ENCODE results near the gene PHLDB1. TPM values are rescaled to one million over a fixed set of nuclear protein-coding genes. Genes with fewer than 3 reads are reported as not detected.
A peak's percentile ranks its signal among the peaks of the same experiment; 100 is the strongest.

Gene PHLDB1
- total RNA-seq, 2 donors from 2014 or later: 60.1 to 88.6 TPM

DNA sequence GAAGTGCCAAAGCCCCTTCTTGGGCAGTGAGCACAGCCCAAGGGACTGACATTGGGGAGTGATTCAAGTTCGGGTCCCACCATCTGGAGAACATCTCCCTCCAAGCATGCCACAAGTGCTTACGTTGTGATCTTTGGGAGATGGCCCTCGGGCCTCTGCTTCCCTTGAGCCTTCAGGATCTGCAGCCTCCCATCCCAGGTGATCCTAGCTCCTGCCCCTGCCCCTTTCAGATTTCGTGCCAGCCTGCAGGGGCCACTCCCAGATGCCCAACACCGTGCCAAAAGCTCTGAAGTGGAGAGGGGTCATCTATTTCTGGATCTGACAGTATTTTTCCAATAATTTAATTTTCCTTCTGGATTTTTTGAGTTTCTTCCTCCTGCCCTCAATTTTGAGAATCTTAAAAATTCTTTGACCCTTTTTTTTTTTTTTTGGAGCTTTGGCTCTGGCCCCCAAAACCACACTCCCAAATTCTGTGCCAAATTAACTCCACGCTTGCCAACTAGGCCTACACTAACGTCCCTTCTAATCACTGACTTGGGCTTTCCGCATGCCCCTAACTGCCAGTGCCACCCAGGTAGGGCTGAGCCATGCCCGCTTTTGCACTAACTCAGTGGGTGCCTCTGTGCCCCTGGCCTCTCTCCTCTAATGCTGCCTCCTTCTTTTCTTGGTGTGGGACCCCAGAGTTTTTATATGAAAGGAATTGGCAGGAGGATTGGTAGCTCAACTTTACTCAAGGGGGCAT lies 25.3 kb downstream of the PHLDB1 start:
- TF ChIP-seq, protein P1, sequence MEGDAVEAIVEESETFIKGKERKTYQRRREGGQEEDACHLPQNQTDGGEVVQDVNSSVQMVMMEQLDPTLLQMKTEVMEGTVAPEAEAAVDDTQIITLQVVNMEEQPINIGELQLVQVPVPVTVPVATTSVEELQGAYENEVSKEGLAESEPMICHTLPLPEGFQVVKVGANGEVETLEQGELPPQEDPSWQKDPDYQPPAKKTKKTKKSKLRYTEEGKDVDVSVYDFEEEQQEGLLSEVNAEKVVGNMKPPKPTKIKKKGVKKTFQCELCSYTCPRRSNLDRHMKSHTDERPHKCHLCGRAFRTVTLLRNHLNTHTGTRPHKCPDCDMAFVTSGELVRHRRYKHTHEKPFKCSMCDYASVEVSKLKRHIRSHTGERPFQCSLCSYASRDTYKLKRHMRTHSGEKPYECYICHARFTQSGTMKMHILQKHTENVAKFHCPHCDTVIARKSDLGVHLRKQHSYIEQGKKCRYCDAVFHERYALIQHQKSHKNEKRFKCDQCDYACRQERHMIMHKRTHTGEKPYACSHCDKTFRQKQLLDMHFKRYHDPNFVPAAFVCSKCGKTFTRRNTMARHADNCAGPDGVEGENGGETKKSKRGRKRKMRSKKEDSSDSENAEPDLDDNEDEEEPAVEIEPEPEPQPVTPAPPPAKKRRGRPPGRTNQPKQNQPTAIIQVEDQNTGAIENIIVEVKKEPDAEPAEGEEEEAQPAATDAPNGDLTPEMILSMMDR (IDR thresholded peaks at IDR 0.05): no peak
- DNase-seq: no peak
- no peak overlapping the region for H3K4me3 ChIP-seq
- H3K9me3 ChIP-seq: no peaks in the 10 kb centered on the region
- no peaks in the 10 kb centered on the region for H3K27me3 ChIP-seq
- H3K9ac ChIP-seq (ENCODE audit: low read depth in 2 of 2, low read length in 2 of 2): no peak overlapping the region
- peaks cover 19% of the 10 kb centered on the region for H3K4me1 ChIP-seq
- intact Hi-C loops (cut with DNase I): no loop called here
- H3K36me3 ChIP-seq: no peaks in the 10 kb centered on the region
- no peak overlapping the region for H3K27ac ChIP-seq

DNA sequence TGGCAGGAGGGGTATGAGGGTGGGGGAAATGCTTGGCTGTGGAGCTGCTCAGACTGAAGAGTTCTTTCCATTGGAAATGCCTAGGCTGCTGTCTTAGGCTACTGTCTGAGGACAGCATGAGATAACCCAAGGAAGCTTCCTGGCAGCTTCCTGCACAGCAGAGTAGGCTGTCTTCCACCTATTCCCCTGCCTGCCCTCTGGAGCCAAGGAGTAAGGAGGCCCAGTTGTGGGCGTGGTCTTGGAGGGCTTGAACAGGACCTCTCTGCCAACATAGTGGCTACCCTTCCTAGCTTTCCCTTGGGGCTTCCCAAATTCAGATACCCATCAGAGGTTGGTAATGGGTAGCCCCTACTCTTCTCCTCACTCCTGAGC lies 25.9 kb downstream of the PHLDB1 start:
- H3K27me3 ChIP-seq: no peaks in the 10 kb centered on the region
- no peaks in the 10 kb centered on the region for H3K36me3 ChIP-seq
- no peak overlapping the region for H3K27ac ChIP-seq
- peaks cover 19% of the 10 kb centered on the region for H3K4me1 ChIP-seq
- H3K9ac ChIP-seq (ENCODE audit: low read depth in 2 of 2, low read length in 2 of 2): peak overlapping the region in 1 of 2 donors; percentile 48
- H3K4me3 ChIP-seq: no peak overlapping the region
- no peaks in the 10 kb centered on the region for H3K9me3 ChIP-seq
- intact Hi-C loops (cut with DNase I): no loop called here
- no peak for DNase-seq
- TF ChIP-seq, protein P1 (IDR thresholded peaks at IDR 0.05): no peak

DNA sequence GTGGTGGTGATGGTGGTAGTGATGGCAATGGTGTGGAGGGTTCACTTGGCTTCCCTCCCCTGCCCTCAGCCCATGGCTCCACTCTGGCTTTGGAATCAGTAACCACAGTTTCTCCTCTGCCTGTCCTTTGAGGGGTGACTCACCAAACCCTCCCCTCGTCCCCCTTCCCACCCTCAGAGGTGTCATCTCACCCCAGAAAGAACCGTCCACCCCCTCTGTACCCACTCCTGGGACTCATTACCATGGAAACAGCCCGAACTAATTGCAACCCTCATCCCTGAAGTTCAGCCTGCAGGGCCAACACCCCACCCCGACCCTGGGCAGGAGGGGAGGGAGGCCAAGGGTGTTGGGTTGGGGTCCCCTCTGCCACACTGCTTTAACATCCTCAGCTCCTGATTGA lies 26.6 kb downstream of the PHLDB1 start:
- Histone ChIP-seq H3K4me1 (peaks cover 19% of the 10 kb centered on the region), H3K4me3 (no peak overlapping the region), H3K36me3 (no peaks in the 10 kb centered on the region), H3K9ac (ENCODE audit: low read depth in 2 of 2, low read length in 2 of 2) (peak overlapping the region in 1 of 2 donors; percentile 48), H3K27me3 (no peaks in the 10 kb centered on the region), H3K9me3 (no peaks in the 10 kb centered on the region), H3K27ac (no peak overlapping the region)
- TF ChIP-seq, protein P1 (IDR thresholded peaks at IDR 0.05): no peak
- DNase-seq: no peak
- intact Hi-C loops (cut with DNase I): no loop called here

DNA sequence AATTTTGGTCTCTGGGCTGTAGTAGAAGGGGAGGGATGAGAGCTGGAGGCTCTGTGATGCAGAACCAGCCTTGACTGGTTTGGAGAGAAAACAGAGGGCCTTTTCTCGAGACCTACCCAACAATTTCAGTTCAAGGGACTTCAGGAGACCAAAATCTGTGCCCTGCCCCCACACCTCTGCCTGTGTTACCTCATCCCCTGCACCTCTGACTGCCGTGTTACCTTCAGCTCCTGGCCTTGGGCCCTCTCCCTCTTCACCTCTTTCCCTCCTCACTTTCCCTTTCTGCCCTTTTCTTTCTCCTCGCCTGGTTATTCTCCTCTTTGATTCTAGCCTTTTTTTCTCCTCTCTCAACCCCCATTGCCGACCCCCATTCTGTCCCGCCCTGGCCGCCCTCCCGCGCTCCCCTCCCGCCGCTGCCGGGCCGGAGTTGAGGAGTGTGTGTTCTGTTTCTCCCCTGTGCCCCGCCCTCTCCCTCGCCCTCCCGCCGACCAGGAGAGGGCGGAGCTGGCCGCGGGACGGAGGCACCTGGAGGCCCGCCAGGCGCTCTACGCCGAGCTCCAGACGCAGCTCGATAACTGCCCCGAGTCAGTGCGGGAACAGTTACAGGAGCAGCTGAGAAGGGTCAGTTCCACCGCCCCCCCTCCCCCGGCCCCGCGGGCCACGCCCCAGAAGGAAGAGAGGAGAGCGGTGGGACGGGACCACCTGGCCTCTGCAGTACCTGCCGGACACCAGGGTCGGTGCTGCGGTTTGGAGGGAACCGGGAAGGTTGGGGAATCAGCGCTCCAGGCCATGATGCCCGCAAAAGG lies 27.2 kb downstream of the PHLDB1 start:
- no peaks in the 10 kb centered on the region for H3K36me3 ChIP-seq

DNA sequence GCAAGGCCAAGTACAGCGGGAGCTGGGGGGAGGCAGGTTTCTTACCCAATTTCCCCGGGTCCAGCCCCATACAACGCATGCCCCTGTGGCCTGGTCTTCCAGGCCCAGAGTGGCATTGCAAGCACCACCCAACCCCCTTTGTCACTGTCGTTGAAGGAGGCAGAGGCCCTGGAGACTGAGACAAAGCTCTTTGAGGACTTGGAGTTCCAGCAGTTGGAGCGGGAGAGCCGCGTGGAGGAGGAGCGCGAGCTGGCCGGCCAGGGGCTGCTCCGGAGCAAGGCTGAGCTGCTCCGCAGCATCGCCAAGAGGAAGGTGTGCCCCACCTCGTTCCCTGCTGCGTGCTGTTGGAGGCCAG lies 27.8 kb downstream of the PHLDB1 start:
- intact Hi-C loops (cut with DNase I): loop anchor here (5.0 kb wide), 1 partner anchor 38 kb away; no protein-coding TSS in a partner anchor
- Histone ChIP-seq H3K27ac (no peak overlapping the region), H3K4me1 (peaks cover 19% of the 10 kb centered on the region), H3K9ac (ENCODE audit: low read depth in 2 of 2, low read length in 2 of 2) (peak overlapping the region in 1 of 2 donors; percentile 49), H3K9me3 (no peaks in the 10 kb centered on the region), H3K36me3 (no peaks in the 10 kb centered on the region), H3K27me3 (no peaks in the 10 kb centered on the region), H3K4me3 (peak overlapping the region; percentile 4)
- no peak for DNase-seq
- TF ChIP-seq, protein P1 (IDR thresholded peaks at IDR 0.05): no peak

More for the DNA sequence above, 27.2 kb downstream of the PHLDB1 start:
- Histone ChIP-seq H3K27ac (no peak overlapping the region), H3K9ac (ENCODE audit: low read depth in 2 of 2, low read length in 2 of 2) (peak overlapping the region in 1 of 2 donors; percentile 49), H3K27me3 (no peaks in the 10 kb centered on the region), H3K9me3 (no peaks in the 10 kb centered on the region), H3K4me3 (peak overlapping the region; percentile 4), H3K4me1 (peaks cover 19% of the 10 kb centered on the region)
- TF ChIP-seq, protein P1 (IDR thresholded peaks at IDR 0.05): no peak
- DNase-seq: peak; percentile 87
- intact Hi-C loops (cut with DNase I): loop anchor here (5.0 kb wide), 1 partner anchor 37 kb away; no protein-coding TSS in a partner anchor

Measured in colonic mucosa (tissue), 4 donors.